SK-N-SH (cell line): ENCODE measurements around the gene EPB41L2. TPM values are rescaled to one million over a fixed set of nuclear protein-coding genes. Genes with fewer than 3 reads are reported as not detected.

Experiments used
- CTCF ChIA-PET: fragments of 300-600, 350-600 bp; formaldehyde crosslinking; extraction: SDS; loops from one replicate; lab custom pipeline; 2021; lab: Yijun Ruan, JAX
- POLR2A ChIA-PET: fragments of 350-600 bp; sonication (Branson Sonifier 250); formaldehyde crosslinking; extraction: SDS; loops from one replicate; lab custom pipeline; 2020; ENCODE audit warnings: antibody characterized with exemption, inconsistent platforms; lab: Yijun Ruan, JAX
- DNase-seq: peaks from one replicate; pipeline ENCODE4 v3.0.0; 2012
- H2AFZ ChIP-seq: fragments of 200-600 bp; sonication (generic); 2 replicates; pipeline ENCODE4 v1.8.1; 2016; ENCODE audit warnings: antibody characterized with exemption, mild to moderate bottlenecking, low read depth
- H3F3A ChIP-seq: fragments of 200-600 bp; sonication (generic); replicated peaks from 2 replicates; pipeline ENCODE3; 2016; ENCODE audit warnings: antibody characterized with exemption, mild to moderate bottlenecking; ENCODE audit not compliant: insufficient read depth
- H3K27ac ChIP-seq, 2 experiments: fragments of 200-500 bp in 1 of 2; fragments of 200-600 bp in 1 of 2; sonication (Bioruptor generic) in 1 of 2; sonication (generic), shearing (Covaris generic) in 1 of 2; 2 replicates each; pipeline versions ENCODE4 v1.5.1 to v1.6.1; 2014 to 2016; ENCODE audit warnings: low read depth in 2 of 2, inconsistent platforms in 1 of 2, low read length in 1 of 2, mild to moderate bottlenecking in 1 of 2, mixed read lengths in 1 of 2
- H3K27me3 ChIP-seq: fragments of 200-600 bp; sonication (generic), shearing (Covaris generic); 2 replicates; pipeline ENCODE4 v1.6.1; 2016; ENCODE audit warnings: mixed run types; ENCODE audit not compliant: insufficient read depth
- H3K36me3 ChIP-seq, 2 experiments: fragments of 200-500 bp in 1 of 2; fragments of 200-600 bp in 1 of 2; sonication (Bioruptor generic) in 1 of 2; sonication (generic) in 1 of 2; replicated peaks in 1 of 2; 2 replicates each; pipeline versions ENCODE3 to v1.5.1; 2014 to 2016; ENCODE audit warnings: low read length in 1 of 2, mild to moderate bottlenecking in 1 of 2; ENCODE audit not compliant: insufficient read depth in 2 of 2, control insufficient read depth in 1 of 2
- H3K4me1 ChIP-seq, 2 experiments: fragments of 200-500 bp in 1 of 2; fragments of 200-600 bp in 1 of 2; sonication (Bioruptor generic) in 1 of 2; sonication (generic), shearing (Covaris generic) in 1 of 2; 2 replicates each; pipeline versions ENCODE4 v1.5.1 to v1.6.1; 2014 to 2016; ENCODE audit warnings: low read depth in 1 of 2, low read length in 1 of 2, mixed run types in 1 of 2; ENCODE audit not compliant: insufficient read depth in 2 of 2, control insufficient read depth in 1 of 2
- H3K4me2 ChIP-seq: fragments of 200-600 bp; sonication (generic), shearing (Covaris generic); 2 replicates; pipeline ENCODE4 v1.6.1; 2017; ENCODE audit warnings: mixed run types
- H3K4me3 ChIP-seq, 2 experiments: fragments of 200-500 bp in 1 of 2; fragments of 200-600 bp in 1 of 2; sonication (Bioruptor generic) in 1 of 2; sonication (generic), shearing (Covaris generic) in 1 of 2; 2 replicates each; pipeline versions ENCODE4 v1.5.1 to v1.8.1; 2014 to 2016; ENCODE audit warnings: low read depth in 2 of 2, inconsistent platforms in 1 of 2, low read length in 1 of 2, mild to moderate bottlenecking in 1 of 2, mixed read lengths in 1 of 2, moderate library complexity in 1 of 2
- H3K79me2 ChIP-seq: fragments of 200-600 bp; sonication (generic); 2 replicates; pipeline ENCODE4 v1.8.1; 2017; ENCODE audit warnings: mild to moderate bottlenecking; ENCODE audit not compliant: insufficient read depth
- H3K9ac ChIP-seq: fragments of 200-600 bp; sonication (generic); 2 replicates; pipeline ENCODE4 v1.6.1; 2017; ENCODE audit warnings: mixed run types
- H3K9me2 ChIP-seq: fragments of 200-600 bp; sonication (generic); 2 replicates; pipeline ENCODE4 v1.6.1; 2017; ENCODE audit warnings: mixed run types
- H3K9me3 ChIP-seq: fragments of 200-600 bp; sonication (generic); 2 replicates; pipeline ENCODE4 v1.6.1; 2017; ENCODE audit warnings: mixed run types, mild to moderate bottlenecking, moderate library complexity
- H4K20me1 ChIP-seq: fragments of 200-600 bp; sonication (generic); 2 replicates; pipeline ENCODE4 v1.6.1; 2017; ENCODE audit warnings: mild to moderate bottlenecking, mixed run types; ENCODE audit not compliant: insufficient read depth
- ELF1 ChIP-seq: IDR thresholded peaks from 2 replicates; pipeline ENCODE4 v1.4.0; 2012
- GATA2 ChIP-seq: sonication (generic); formaldehyde crosslinking; IDR thresholded peaks from 2 replicates; pipeline ENCODE4 v1.5.0; 2020; ENCODE audit warnings: mild to moderate bottlenecking, missing genetic modification reagents
- MAX ChIP-seq: IDR thresholded peaks from 2 replicates; pipeline ENCODE4 v1.4.0; 2012; ENCODE audit warnings: low read depth
- MEF2A ChIP-seq: IDR thresholded peaks from 2 replicates; pipeline ENCODE4 v1.4.0; 2012; ENCODE audit warnings: low read depth, borderline replicate concordance
- RCOR1 ChIP-seq: fragments of 150-350 bp; IDR thresholded peaks from 2 replicates; pipeline ENCODE4 v1.6.1; 2017; ENCODE audit warnings: antibody characterized with exemption, low read length
- RXRA ChIP-seq: IDR thresholded peaks from 2 replicates; pipeline ENCODE4 v1.4.0; 2012; ENCODE audit warnings: low read depth, mild to moderate bottlenecking, borderline replicate concordance
- SIN3A ChIP-seq: IDR thresholded peaks from 2 replicates; pipeline ENCODE4 v1.6.1; 2012; ENCODE audit warnings: low read depth, mild to moderate bottlenecking, low read length, moderate library complexity, borderline replicate concordance
- SMC3 ChIP-seq: IDR thresholded peaks from 2 replicates; pipeline ENCODE4 v1.6.1; 2012; ENCODE audit warnings: low read depth, low read length, improper control_type of control experiment
- TAF1 ChIP-seq: IDR thresholded peaks from 2 replicates; pipeline ENCODE4 v1.6.1; 2012; ENCODE audit warnings: low read depth, mild to moderate bottlenecking, low read length, moderate library complexity, borderline replicate concordance
- TEAD4 ChIP-seq: IDR thresholded peaks from 2 replicates; pipeline ENCODE4 v1.4.0; 2012; ENCODE audit warnings: mild to moderate bottlenecking, borderline replicate concordance; ENCODE audit not compliant: insufficient read depth
- WGBS: methylation state at CpG from one replicate; pipeline ENCODE4 v1.1.6; 2017; ENCODE audit warnings: low lambda C conversion rate; 5-methylcytosine and 5-hydroxymethylcytosine counted together
- polyA plus RNA-seq, 3 experiments: library from polyadenylated mRNA; depleted of rRNA; stranded (reverse); fragments of >200 nt; gene quantifications; 2 replicates each; pipeline ENCODE4 v1.2.3, GENCODE V29; 2012
- TF ChIP-seq, protein P1 (sequence below): fragments of 200-600 bp; sonication (generic); IDR thresholded peaks from 2 replicates; pipeline ENCODE4 v1.6.1; 2017; ENCODE audit warnings: antibody characterized with exemption, mild to moderate bottlenecking, moderate library complexity
- TF ChIP-seq, protein P2 (sequence below): IDR thresholded peaks from 2 replicates; pipeline ENCODE4 v1.4.0; 2012; ENCODE audit warnings: low read depth, borderline replicate concordance

Gene EPB41L2
- polyA plus RNA-seq, 1 of the 3 experiments (the other 2 are of a cell fraction) = 1.4 TPM

DNA sequence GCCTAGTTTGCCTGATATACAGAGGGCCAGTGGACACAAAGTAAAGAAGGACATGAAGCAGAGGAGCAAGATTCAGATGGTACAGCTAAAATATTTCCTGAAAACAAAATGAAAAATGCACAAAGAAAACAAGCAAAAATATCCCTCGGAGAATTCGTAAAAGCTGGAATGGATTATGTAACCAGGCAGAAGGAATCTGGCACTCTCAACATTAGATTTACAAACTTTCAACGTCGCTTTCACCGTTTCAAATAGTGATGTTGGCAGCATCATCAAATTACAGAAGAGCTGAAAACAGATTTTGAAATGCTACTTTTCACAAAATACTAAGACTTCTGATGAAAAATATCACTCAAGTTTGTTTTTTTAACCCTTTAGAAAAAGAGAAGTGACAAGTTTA is 224.1 kb downstream of the EPB41L2 start:
- H3K9ac ChIP-seq = no peak overlapping the region
- H3K9me3 ChIP-seq = no peaks in the 10 kb centered on the region
- H3K27ac ChIP-seq = no peak overlapping the region
- no peak for DNase-seq
- no peaks in the 10 kb centered on the region; a peak in 1 of 4 replicates for H3K4me1 ChIP-seq
- no peaks in the 10 kb centered on the region for H4K20me1 ChIP-seq
- H3K4me2 ChIP-seq = no peak overlapping the region
- H3K36me3 ChIP-seq = no peaks in the 10 kb centered on the region
- H3K79me2 ChIP-seq = no peaks in the 10 kb centered on the region
- no peak overlapping the region for H2AFZ ChIP-seq
- TF ChIP-seq TAF1 (no peak), RCOR1 (no peak), GATA2 (CRISPR knock-in tag) (no peak), RXRA (no peak), ELF1 (no peak), SIN3A (no peak), MAX (no peak), TEAD4 (no peak), MEF2A (no peak)
- TF ChIP-seq, protein P1, sequence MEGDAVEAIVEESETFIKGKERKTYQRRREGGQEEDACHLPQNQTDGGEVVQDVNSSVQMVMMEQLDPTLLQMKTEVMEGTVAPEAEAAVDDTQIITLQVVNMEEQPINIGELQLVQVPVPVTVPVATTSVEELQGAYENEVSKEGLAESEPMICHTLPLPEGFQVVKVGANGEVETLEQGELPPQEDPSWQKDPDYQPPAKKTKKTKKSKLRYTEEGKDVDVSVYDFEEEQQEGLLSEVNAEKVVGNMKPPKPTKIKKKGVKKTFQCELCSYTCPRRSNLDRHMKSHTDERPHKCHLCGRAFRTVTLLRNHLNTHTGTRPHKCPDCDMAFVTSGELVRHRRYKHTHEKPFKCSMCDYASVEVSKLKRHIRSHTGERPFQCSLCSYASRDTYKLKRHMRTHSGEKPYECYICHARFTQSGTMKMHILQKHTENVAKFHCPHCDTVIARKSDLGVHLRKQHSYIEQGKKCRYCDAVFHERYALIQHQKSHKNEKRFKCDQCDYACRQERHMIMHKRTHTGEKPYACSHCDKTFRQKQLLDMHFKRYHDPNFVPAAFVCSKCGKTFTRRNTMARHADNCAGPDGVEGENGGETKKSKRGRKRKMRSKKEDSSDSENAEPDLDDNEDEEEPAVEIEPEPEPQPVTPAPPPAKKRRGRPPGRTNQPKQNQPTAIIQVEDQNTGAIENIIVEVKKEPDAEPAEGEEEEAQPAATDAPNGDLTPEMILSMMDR = no peak
- peaks cover 6% of the 10 kb centered on the region for H3F3A ChIP-seq
- H3K9me2 ChIP-seq = no peaks in the 10 kb centered on the region
- POLR2A ChIA-PET = no interaction called here
- CTCF ChIA-PET = no interaction called here
- 74% methylated on average over 5 of the region's 5 CpGs for WGBS
- no peaks in the 10 kb centered on the region for H3K27me3 ChIP-seq
- no peak overlapping the region for H3K4me3 ChIP-seq

DNA sequence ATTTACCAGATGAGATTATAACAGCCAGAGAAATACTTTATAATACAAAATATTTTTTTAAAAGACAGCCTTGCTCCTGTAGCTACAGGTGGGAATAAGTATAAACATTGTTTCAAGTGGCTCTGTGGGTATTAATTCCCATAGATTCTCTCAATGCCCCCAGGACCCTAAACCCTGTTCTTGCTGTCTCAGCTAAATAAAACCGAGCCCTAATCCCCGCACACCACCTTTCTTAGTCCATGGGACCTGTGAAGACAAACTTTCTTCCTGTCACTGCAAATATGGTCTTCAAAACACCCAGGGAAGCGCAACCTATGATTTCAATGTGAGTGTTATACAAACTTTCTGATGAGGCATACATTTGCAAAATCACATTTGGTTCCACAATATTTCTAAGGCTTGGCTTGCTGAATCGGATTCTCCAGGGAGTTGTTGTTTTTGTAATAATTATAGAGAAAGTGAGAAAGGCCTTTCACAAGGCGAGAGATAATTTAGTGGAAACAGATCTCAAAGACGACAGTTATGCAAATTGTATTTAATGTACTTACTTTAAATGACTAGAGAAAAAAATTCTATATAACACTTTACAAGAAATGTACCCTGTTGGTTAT is 224.7 kb downstream of the EPB41L2 start:
- ChIA-PET CTCF (no interaction called here), POLR2A (no interaction called here)
- H3K79me2 ChIP-seq = no peaks in the 10 kb centered on the region
- no peak overlapping the region for H3K4me2 ChIP-seq
- no peak overlapping the region for H2AFZ ChIP-seq
- H3F3A ChIP-seq = peaks cover 6% of the 10 kb centered on the region
- TF ChIP-seq SMC3 = no peak
- TF ChIP-seq GATA2 (CRISPR knock-in tag) = no peak
- TF ChIP-seq, protein P2, sequence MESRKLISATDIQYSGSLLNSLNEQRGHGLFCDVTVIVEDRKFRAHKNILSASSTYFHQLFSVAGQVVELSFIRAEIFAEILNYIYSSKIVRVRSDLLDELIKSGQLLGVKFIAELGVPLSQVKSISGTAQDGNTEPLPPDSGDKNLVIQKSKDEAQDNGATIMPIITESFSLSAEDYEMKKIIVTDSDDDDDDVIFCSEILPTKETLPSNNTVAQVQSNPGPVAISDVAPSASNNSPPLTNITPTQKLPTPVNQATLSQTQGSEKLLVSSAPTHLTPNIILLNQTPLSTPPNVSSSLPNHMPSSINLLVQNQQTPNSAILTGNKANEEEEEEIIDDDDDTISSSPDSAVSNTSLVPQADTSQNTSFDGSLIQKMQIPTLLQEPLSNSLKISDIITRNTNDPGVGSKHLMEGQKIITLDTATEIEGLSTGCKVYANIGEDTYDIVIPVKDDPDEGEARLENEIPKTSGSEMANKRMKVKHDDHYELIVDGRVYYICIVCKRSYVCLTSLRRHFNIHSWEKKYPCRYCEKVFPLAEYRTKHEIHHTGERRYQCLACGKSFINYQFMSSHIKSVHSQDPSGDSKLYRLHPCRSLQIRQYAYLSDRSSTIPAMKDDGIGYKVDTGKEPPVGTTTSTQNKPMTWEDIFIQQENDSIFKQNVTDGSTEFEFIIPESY = no peak
- H3K36me3 ChIP-seq = no peaks in the 10 kb centered on the region
- H3K27ac ChIP-seq = no peak overlapping the region
- H4K20me1 ChIP-seq = no peaks in the 10 kb centered on the region
- no peak overlapping the region for H3K9ac ChIP-seq
- H3K4me1 ChIP-seq = no peaks in the 10 kb centered on the region; a peak in 1 of 4 replicates
- DNase-seq = no peak
- H3K9me3 ChIP-seq = no peaks in the 10 kb centered on the region
- no peaks in the 10 kb centered on the region for H3K9me2 ChIP-seq
- no peak overlapping the region for H3K4me3 ChIP-seq
- no peaks in the 10 kb centered on the region for H3K27me3 ChIP-seq
- WGBS = 76% methylated on average over 6 of the region's 6 CpGs
